CD14-positive monocyte (primary cell): ENCODE measurements around the gene CDH4. TPM values are rescaled to one million over a fixed set of nuclear protein-coding genes. Genes with fewer than 3 reads are reported as not detected.

Experiments
- DNase-seq, 3 donors: peaks; one replicate each; pipeline ENCODE4 v3.0.0-alpha.2; 2011 to 2022
- H2AFZ ChIP-seq: 2 replicates; pipeline ENCODE4 v1.6.0; 2012; ENCODE audit warnings: mild to moderate bottlenecking, low read depth, low read length, inconsistent platforms; ENCODE audit not compliant: insufficient read depth, poor library complexity, severe bottlenecking
- H3K27ac ChIP-seq, 2 donors: 1 replicate in 1 of 2; 2 replicates in 1 of 2; pipeline ENCODE4 v1.5.1; 2012 to 2013; ENCODE audit warnings: low read length in 2 of 2, control low read depth in 1 of 2, inconsistent platforms in 1 of 2, low read depth in 1 of 2, mild to moderate bottlenecking in 1 of 2
- H3K27me3 ChIP-seq, 2 donors: one replicate each; pipeline versions ENCODE4 v1.6.0 to v1.6.1; 2011 to 2013; ENCODE audit warnings: low read length in 2 of 2; ENCODE audit not compliant: control insufficient read depth in 2 of 2, insufficient read depth in 2 of 2
- H3K36me3 ChIP-seq, 2 donors: replicated peaks in 1 of 2; 1 replicate in 1 of 2; 2 replicates in 1 of 2; pipeline versions ENCODE4 v1.5.1 to v1.6.1; 2012 to 2013; ENCODE audit warnings: low read length in 2 of 2, control low read depth in 1 of 2, inconsistent platforms in 1 of 2, mild to moderate bottlenecking in 1 of 2; ENCODE audit not compliant: insufficient read depth in 2 of 2, control insufficient read depth in 1 of 2
- H3K4me1 ChIP-seq, 2 donors: 1 replicate in 1 of 2; 2 replicates in 1 of 2; pipeline versions ENCODE4 v1.5.1 to v1.6.1; 2012 to 2013; ENCODE audit warnings: low read length in 2 of 2, control low read depth in 1 of 2, inconsistent platforms in 1 of 2, mild to moderate bottlenecking in 1 of 2, moderate library complexity in 1 of 2; ENCODE audit not compliant: insufficient read depth in 2 of 2, control insufficient read depth in 1 of 2
- H3K4me2 ChIP-seq: replicated peaks from 2 replicates; pipeline ENCODE3; 2012; ENCODE audit warnings: low read length, moderate library complexity, mild to moderate bottlenecking; ENCODE audit not compliant: poor library complexity, severe bottlenecking; ENCODE audit errors: extremely low read depth
- H3K4me3 ChIP-seq, 3 experiments: fragments of 200-600 bp in 1 of 3; sonication (generic) in 1 of 3; replicated peaks in 1 of 3; 1 replicate in 2 of 3; 2 replicates in 1 of 3; pipeline ENCODE4 v1.5.1; 2011 to 2013; ENCODE audit warnings: low read length in 3 of 3, mild to moderate bottlenecking in 3 of 3, control low read depth in 2 of 3, low read depth in 2 of 3, inconsistent platforms in 1 of 3, moderate library complexity in 1 of 3
- H3K79me2 ChIP-seq: 2 replicates; pipeline ENCODE4 v1.6.0; 2012; ENCODE audit warnings: mild to moderate bottlenecking, control low read depth, inconsistent platforms, low read length, moderate library complexity; ENCODE audit not compliant: insufficient read depth
- H3K9ac ChIP-seq: 2 replicates; pipeline ENCODE4 v1.6.0; 2017; ENCODE audit warnings: low read length, mild to moderate bottlenecking; ENCODE audit not compliant: insufficient read depth, poor library complexity, severe bottlenecking
- H3K9me3 ChIP-seq, 2 donors: replicated peaks in 1 of 2; 1 replicate in 1 of 2; 2 replicates in 1 of 2; pipeline versions ENCODE4 v1.5.1 to v1.6.1; 2012 to 2013; ENCODE audit warnings: low read length in 2 of 2, control low read depth in 1 of 2; ENCODE audit not compliant: control insufficient read depth in 1 of 2, insufficient read depth in 1 of 2
- H4K20me1 ChIP-seq: 2 replicates; pipeline ENCODE4 v1.6.0; 2012; ENCODE audit warnings: mild to moderate bottlenecking, low read length, control low read depth, moderate library complexity; ENCODE audit not compliant: insufficient read depth
- H3K27ac Mint-ChIP-seq, 7 donors: one replicate each; pipeline ENCODE4 v1.8.0; 2020; ENCODE audit warnings: mild to moderate bottlenecking in 7 of 7, mixed read lengths in 7 of 7, moderate library complexity in 6 of 7, inconsistent platforms in 2 of 7
- H3K27me3 Mint-ChIP-seq, 3 donors: one replicate each; pipeline ENCODE4 v1.8.0; 2021 to 2022; ENCODE audit warnings: low read depth in 3 of 3, mild to moderate bottlenecking in 3 of 3, mixed read lengths in 3 of 3, moderate library complexity in 3 of 3, inconsistent platforms in 1 of 3
- H3K36me3 Mint-ChIP-seq, 2 donors: one replicate each; pipeline ENCODE4 v1.8.0; 2020; ENCODE audit warnings: mixed read lengths in 2 of 2, inconsistent platforms in 1 of 2, mild to moderate bottlenecking in 1 of 2
- H3K4me1 Mint-ChIP-seq: one replicate; pipeline ENCODE4 v1.8.0; 2020; ENCODE audit warnings: mild to moderate bottlenecking, mixed read lengths
- H3K4me3 Mint-ChIP-seq, 2 donors: one replicate each; pipeline ENCODE4 v1.8.0; 2020; ENCODE audit warnings: mild to moderate bottlenecking in 2 of 2, mixed read lengths in 2 of 2, moderate library complexity in 1 of 2
- H3K9me3 Mint-ChIP-seq, 7 donors: one replicate each; pipeline ENCODE4 v1.8.0; 2020 to 2022; ENCODE audit warnings: mixed read lengths in 7 of 7, mild to moderate bottlenecking in 6 of 7, moderate library complexity in 6 of 7, inconsistent platforms in 2 of 7
- CTCF ChIP-seq: fragments of 200-600 bp; IDR thresholded peaks from one replicate; pipeline ENCODE4 v1.8.0; 2022; ENCODE audit warnings: antibody characterized with exemption, mild to moderate bottlenecking
- WGBS: methylation state at CpG from one replicate; pipeline ENCODE4 v1.1.5; 2013; ENCODE audit warnings: missing lambda C conversion rate; ENCODE audit not compliant: insufficient coverage; 5-methylcytosine and 5-hydroxymethylcytosine counted together
- intact Hi-C, 2 donors: fragments of 100-400 bp; cut with micrococcal nuclease; formaldehyde crosslinking; loops; one replicate each; pipeline versions ENCODE4 v1.15.0 to v1.15.1; 2023
- polyA plus RNA-seq, 3 donors: library from polyadenylated mRNA; depleted of rRNA in 1 of 3; unstranded in 2 of 3; stranded (reverse) in 1 of 3; fragments of 300-500 nt in 2 of 3; fragments of >200 nt in 1 of 3; fragmentation: Illumina TruSeq in 2 of 3; gene quantifications; 1 replicate in 2 of 3; 2 replicates in 1 of 3; pipeline ENCODE4 v1.2.3, GENCODE V29; 2012 to 2021

The CDH4 gene
- polyA plus RNA-seq, 3 donors, result not detected

GRCh38 chr20:61841966-61842365 lies 589.9 kb downstream of the CDH4 start:
- intact Hi-C loops, result no loop called here
- Histone ChIP-seq H2AFZ (no peak overlapping the region), H3K4me2 (no peak overlapping the region), H3K4me1 (no peaks in the 10 kb centered on the region), H3K36me3 (no peaks in the 10 kb centered on the region), H3K9ac (no peak overlapping the region), H3K27ac (no peak overlapping the region), H3K27me3 (no peaks in the 10 kb centered on the region), H4K20me1 (no peaks in the 10 kb centered on the region), H3K79me2 (no peaks in the 10 kb centered on the region), H3K4me3 (no peak overlapping the region), H3K9me3 (peaks cover 0 to 74% of the 10 kb centered on the region in 2 donors)
- Mint-ChIP-seq H3K27ac (no peak overlapping the region), H3K9me3 (peaks cover 0 to 35% (median 17%) of the 10 kb centered on the region in 7 donors), H3K36me3 (no peaks in the 10 kb centered on the region), H3K4me3 (no peak overlapping the region), H3K27me3 (peaks cover 0 to 2% (median 1%) of the 10 kb centered on the region in 3 donors), H3K4me1 (no peaks in the 10 kb centered on the region)
- DNase-seq, result no peak
- WGBS, result 74% methylated on average over 8 of the region's 9 CpGs
- no peak for TF ChIP-seq CTCF

GRCh38 chr20:61844621-61845020 lies 592.6 kb downstream of the CDH4 start:
- no peak overlapping the region for H3K27ac Mint-ChIP-seq
- H3K27me3 Mint-ChIP-seq, result peaks cover 0 to 1% (median 1%) of the 10 kb centered on the region in 3 donors
- H3K9me3 Mint-ChIP-seq, result peaks cover 2 to 49% (median 26%) of the 10 kb centered on the region in 7 donors
- Histone ChIP-seq H3K79me2 (no peaks in the 10 kb centered on the region), H3K27ac (no peak overlapping the region), H3K27me3 (no peaks in the 10 kb centered on the region), H4K20me1 (no peaks in the 10 kb centered on the region), H2AFZ (no peak overlapping the region), H3K4me2 (no peak overlapping the region), H3K36me3 (no peaks in the 10 kb centered on the region), H3K9me3 (peaks cover 0 to 80% of the 10 kb centered on the region in 2 donors), H3K9ac (no peak overlapping the region), H3K4me3 (no peak overlapping the region), H3K4me1 (no peaks in the 10 kb centered on the region)
- DNase-seq, result no peak
- intact Hi-C loops, result no loop called here
- H3K4me3 Mint-ChIP-seq, result no peak overlapping the region
- H3K4me1 Mint-ChIP-seq, result no peaks in the 10 kb centered on the region
- H3K36me3 Mint-ChIP-seq, result no peaks in the 10 kb centered on the region
- TF ChIP-seq CTCF, result no peak
- 96% methylated on average over 15 of the region's 17 CpGs for WGBS
